ENCODE measurements around the gene BUB1B.
"Not testable (repeated sequence)": the region's sequence is repeated elsewhere in the genome, so short reads cannot be mapped to it uniquely, and the experiment has no call there.

Gene BUB1B

GRCh38 chr15:40137303-40138200 lies 23.3 kb upstream of the BUB1B start:
- no peak for DNase-seq

- not testable (repeated sequence) for DNase-seq
These were observed 22.7 kb upstream of the BUB1B start for GRCh38 chr15:40138201-40138570.

- no peak for DNase-seq
These were observed 18.4 kb upstream of the BUB1B start for GRCh38 chr15:40142428-40142827.

GRCh38 chr15:40146037-40146436 lies 14.8 kb upstream of the BUB1B start:
- no peak for DNase-seq

GRCh38 chr15:40149339-40149738 lies 11.5 kb upstream of the BUB1B start:
- DNase-seq, result no peak

GRCh38 chr15:40150163-40150925 lies 10.5 kb upstream of the BUB1B start:
- DNase-seq, result no peak

GRCh38 chr15:40151499-40151898 lies 9.4 kb upstream of the BUB1B start:
- no peak for DNase-seq

- DNase-seq, result no peak
These were observed 8.9 kb upstream of the BUB1B start for GRCh38 chr15:40151991-40152390.

- not testable (repeated sequence) for DNase-seq
These were observed 6.0 kb upstream of the BUB1B start for GRCh38 chr15:40154821-40155220.

- DNase-seq, result no peak
These were observed 5.5 kb upstream of the BUB1B start for GRCh38 chr15:40155270-40155910.

- no peak for DNase-seq
These were observed 3.0 kb upstream of the BUB1B start for GRCh38 chr15:40157778-40158447.

GRCh38 chr15:40160021-40160420 lies 848 bp upstream of the BUB1B start:
- no peak for DNase-seq

GRCh38 chr15:40161693-40162391 lies 973 bp downstream of the BUB1B start:
- DNase-seq, result no peak

- no peak for DNase-seq
These were observed 1.7 kb downstream of the BUB1B start for GRCh38 chr15:40162552-40162951.

GRCh38 chr15:40163657-40164416 lies 3.0 kb downstream of the BUB1B start:
- no peak for DNase-seq

- DNase-seq, result not testable (repeated sequence)
These were observed 6.5 kb downstream of the BUB1B start for GRCh38 chr15:40167374-40167773.

GRCh38 chr15:40175160-40175559 lies 14.3 kb downstream of the BUB1B start:
- DNase-seq, result no peak

GRCh38 chr15:40182358-40183029 lies 21.6 kb downstream of the BUB1B start:
- DNase-seq, result no peak

GRCh38 chr15:40183636-40184463 lies 23.0 kb downstream of the BUB1B start:
- no peak for DNase-seq

GRCh38 chr15:40190591-40190990 lies 29.7 kb downstream of the BUB1B start:
- no peak for DNase-seq
